GM23338 (cell line): ENCODE measurements around the gene PALLD. TPM values are rescaled to one million over a fixed set of nuclear protein-coding genes. Genes with fewer than 3 reads are reported as not detected.

Experiments used
- ATAC-seq: fragments of 200-7000 bp; cut with Tn5 transposase; 3 replicates; pipeline ENCODE4 v1.9.1; 2020
- DNase-seq: peaks from one replicate; pipeline ENCODE4 v3.0.0-alpha.2; 2015; ENCODE audit warnings: low spot score
- H2AFZ ChIP-seq: fragments of 200-600 bp; sonication (generic); 2 replicates; pipeline ENCODE4 v1.8.0; 2016; ENCODE audit warnings: antibody characterized with exemption, mild to moderate bottlenecking, moderate library complexity
- H3F3A ChIP-seq: fragments of 200-600 bp; sonication (generic); replicated peaks from 2 replicates; pipeline ENCODE4 v1.8.0; 2017; ENCODE audit warnings: antibody characterized with exemption, mixed run types, low read depth
- H3K27ac ChIP-seq: fragments of 200-600 bp; sonication (generic); 2 replicates; pipeline ENCODE4 v1.6.1; 2016; ENCODE audit warnings: low read depth
- H3K27me3 ChIP-seq: fragments of 200-600 bp; sonication (generic); 2 replicates; pipeline ENCODE4 v1.8.0; 2016; ENCODE audit warnings: mild to moderate bottlenecking, mixed run types, moderate library complexity; ENCODE audit not compliant: insufficient read depth
- H3K36me3 ChIP-seq: fragments of 200-600 bp; sonication (generic); 2 replicates; pipeline ENCODE4 v1.8.0; 2016; ENCODE audit warnings: mild to moderate bottlenecking; ENCODE audit not compliant: insufficient read depth
- H3K4me1 ChIP-seq: fragments of 200-600 bp; sonication (generic); 2 replicates; pipeline ENCODE4 v1.8.0; 2016; ENCODE audit warnings: mild to moderate bottlenecking, moderate library complexity; ENCODE audit not compliant: insufficient read depth
- H3K4me2 ChIP-seq: fragments of 200-600 bp; sonication (generic); 2 replicates; pipeline ENCODE4 v1.7.1; 2017; ENCODE audit warnings: mixed run types
- H3K4me3 ChIP-seq: fragments of 200-600 bp; sonication (generic); 2 replicates; pipeline ENCODE4 v1.6.1; 2016; ENCODE audit warnings: mixed run types
- H3K79me2 ChIP-seq: fragments of 200-600 bp; sonication (generic); replicated peaks from 2 replicates; pipeline ENCODE4 v1.8.0; 2017; ENCODE audit warnings: mild to moderate bottlenecking; ENCODE audit not compliant: insufficient read depth
- H3K9me2 ChIP-seq: fragments of 200-600 bp; sonication (generic); 2 replicates; pipeline ENCODE4 v1.8.0; 2017; ENCODE audit not compliant: insufficient read depth
- H4K20me1 ChIP-seq: fragments of 200-600 bp; sonication (generic); replicated peaks from 2 replicates; pipeline ENCODE4 v1.8.0; 2017; ENCODE audit warnings: mild to moderate bottlenecking; ENCODE audit not compliant: insufficient read depth
- H3K27ac Mint-ChIP-seq: 2 replicates; pipeline ENCODE4 v1.8.0; 2020; ENCODE audit warnings: inconsistent platforms, mild to moderate bottlenecking, moderate library complexity, mixed read lengths
- H3K27me3 Mint-ChIP-seq: 3 replicates; pipeline ENCODE4 v1.8.0; 2022; ENCODE audit warnings: low read depth, mild to moderate bottlenecking, moderate library complexity, mixed read lengths, inconsistent platforms; ENCODE audit not compliant: insufficient read depth, poor library complexity
- H3K36me3 Mint-ChIP-seq: 3 replicates; pipeline ENCODE4 v1.8.0; 2021; ENCODE audit warnings: low read depth, mild to moderate bottlenecking, inconsistent platforms, moderate library complexity, mixed read lengths
- H3K4me1 Mint-ChIP-seq: 3 replicates; pipeline ENCODE4 v1.8.0; 2020; ENCODE audit warnings: mild to moderate bottlenecking, inconsistent platforms, mixed read lengths
- H3K4me3 Mint-ChIP-seq: 3 replicates; pipeline ENCODE4 v1.8.0; 2021; ENCODE audit warnings: moderate library complexity, mild to moderate bottlenecking, inconsistent platforms, mixed read lengths
- H3K9me3 Mint-ChIP-seq: 3 replicates; pipeline ENCODE4 v1.8.0; 2020; ENCODE audit warnings: moderate library complexity, mild to moderate bottlenecking, inconsistent platforms, mixed read lengths
- ETS1 ChIP-seq: IDR thresholded peaks from 2 replicates; pipeline ENCODE4 v1.6.1; 2016; ENCODE audit warnings: antibody characterized with exemption
- ZNF331 ChIP-seq: fragments of 250-450 bp; sonication (Bioruptor Pico); IDR thresholded peaks from 2 replicates; pipeline ENCODE4 v1.5.0; 2020; ENCODE audit warnings: low read depth, mild to moderate bottlenecking, moderate library complexity
- ZNF462 ChIP-seq: fragments of 250-450 bp; sonication (Bioruptor Pico); IDR thresholded peaks from 2 replicates; pipeline ENCODE4 v1.5.0; 2020; ENCODE audit warnings: mild to moderate bottlenecking, moderate library complexity
- polyA plus RNA-seq: library from polyadenylated mRNA; unstranded; fragments of >200 nt; fragmentation: Nextera tagmentation; extraction: Ambion mirVana; gene quantifications from 2 replicates; pipeline ENCODE4 v1.2.1, GENCODE V29; 2016
- total RNA-seq: library from RNA; depleted of rRNA; stranded (reverse); fragments of >200 nt; shearing (Covaris generic); gene quantifications from 2 replicates; pipeline ENCODE4 v1.2.3, GENCODE V29; 2014

PALLD gene
- total and polyA plus RNA-seq, 2 experiments from 2014 or later: 13.1 to 30.2 TPM

GRCh38 chr4:168741281-168742173 lies 244.7 kb downstream of the PALLD start:
- Mint-ChIP-seq H3K36me3 (no peaks in the 10 kb centered on the region), H3K4me1 (peaks cover 15% of the 10 kb centered on the region; the same call in 2 of the 3 replicates), H3K9me3 (no peaks in the 10 kb centered on the region), H3K4me3 (no peak overlapping the region), H3K27ac (no peak overlapping the region), H3K27me3 (no peaks in the 10 kb centered on the region)
- Histone ChIP-seq H4K20me1 (no peaks in the 10 kb centered on the region), H3K4me1 (peaks cover 16% of the 10 kb centered on the region), H3K36me3 (no peaks in the 10 kb centered on the region), H3K27ac (no peak overlapping the region), H3K4me2 (no peak overlapping the region), H3K9me2 (no peaks in the 10 kb centered on the region), H3K27me3 (no peaks in the 10 kb centered on the region), H3F3A (no peaks in the 10 kb centered on the region), H2AFZ (no peak overlapping the region), H3K79me2 (no peaks in the 10 kb centered on the region), H3K4me3 (no peak overlapping the region)
- no peak for TF ChIP-seq ETS1
- no peak for TF ChIP-seq ZNF462 (CRISPR knock-in tag)
- no peak for TF ChIP-seq ZNF331 (CRISPR knock-in tag)
- ATAC-seq: no peak
- DNase-seq: no peak
